Activated CD4-positive, alpha-beta T cell treated with anti-CD3 and anti-CD28 coated beads, Interleukin-2, amount 50 U/mL, for 48 hours (primary cell): ENCODE data around the gene JAG2.

ENCODE experiments used
- DNase-seq, 2 experiments: peaks; one replicate each; pipeline ENCODE4 v3.0.0-alpha.2; 2020

JAG2 gene

GRCh38 chr14:105108516-105108864 lies 60.1 kb downstream of the JAG2 start:
- DNase-seq = no peak

GRCh38 chr14:105107781-105108515 lies 60.6 kb downstream of the JAG2 start:
- DNase-seq = no peak

GRCh38 chr14:105107351-105107750 lies 61.2 kb downstream of the JAG2 start:
- no peak for DNase-seq

GRCh38 chr14:105105158-105105557 lies 63.4 kb downstream of the JAG2 start:
- no peak for DNase-seq

- DNase-seq = no peak
Measured at GRCh38 chr14:105102893-105103292, 65.7 kb downstream of the JAG2 start.

- DNase-seq = no peak
Measured at GRCh38 chr14:105102361-105102870, 66.2 kb downstream of the JAG2 start.

- DNase-seq = no peak
Measured at GRCh38 chr14:105100910-105101309, 67.7 kb downstream of the JAG2 start.

- DNase-seq = no peak
Measured at GRCh38 chr14:105099778-105100177, 68.8 kb downstream of the JAG2 start.

GRCh38 chr14:105098316-105098715 lies 70.3 kb downstream of the JAG2 start:
- DNase-seq = no peak

- no peak for DNase-seq
Measured at GRCh38 chr14:105097794-105098127, 70.8 kb downstream of the JAG2 start.

- no peak for DNase-seq
Measured at GRCh38 chr14:105096206-105096875, 72.2 kb downstream of the JAG2 start.

GRCh38 chr14:105095236-105095805 lies 73.3 kb downstream of the JAG2 start:
- DNase-seq = no peak

- DNase-seq = no peak
Measured at GRCh38 chr14:105094193-105094907, 74.2 kb downstream of the JAG2 start.

- peak; percentile 85 to 89 for DNase-seq
Measured at GRCh38 chr14:105093431-105094192, 75.0 kb downstream of the JAG2 start.

- DNase-seq = peak; percentile 65 to 71
Measured at GRCh38 chr14:105093038-105093430, 75.5 kb downstream of the JAG2 start.

- no peak for DNase-seq
Measured at GRCh38 chr14:105092171-105093037, 76.2 kb downstream of the JAG2 start.

GRCh38 chr14:105091517-105092170 lies 76.9 kb downstream of the JAG2 start:
- no peak for DNase-seq

GRCh38 chr14:105091054-105091516 lies 77.5 kb downstream of the JAG2 start:
- DNase-seq = no peak
